Caco-2 (cell line): Measurements from ENCODE around the gene PSD4. TPM values are rescaled to one million over a fixed set of nuclear protein-coding genes. Genes with fewer than 3 reads are reported as not detected.

ENCODE experiments used
- BruUV-seq: library from RNA; stranded (reverse); fragments of 400-500 nt; replicated peaks from 2 replicates; lab custom pipeline; 2021; lab: Mats Ljungman, UMichigan
- CTCF ChIA-PET: fragments of 300-600 bp; sonication (Branson Sonifier 250); formaldehyde crosslinking; loops from one replicate; lab custom pipeline; 2022; ENCODE audit warnings: antibody characterized with exemption; lab: Charles Lee
- POLR2A ChIA-PET: fragments of 300-600 bp; sonication (Branson Sonifier 250); formaldehyde crosslinking; loops from one replicate; lab custom pipeline; 2022; ENCODE audit warnings: antibody characterized with exemption; lab: Charles Lee
- DNase-seq, 2 experiments: peaks; one replicate each; pipeline versions ENCODE4 v3.0.0 to v3.0.0-alpha.2; 2020 to 2022
- H3K27me3 ChIP-seq: replicated peaks from 2 replicates; pipeline ENCODE4 v1.6.0; 2011; ENCODE audit warnings: low read length; ENCODE audit not compliant: control insufficient read depth, insufficient read depth
- H3K36me3 ChIP-seq: 2 replicates; pipeline ENCODE4 v1.5.1; 2011; ENCODE audit warnings: low read length; ENCODE audit not compliant: control insufficient read depth, insufficient read depth
- H3K4me1 ChIP-seq: fragments of 250-450 bp; sonication (Bioruptor Pico); 2 replicates; pipeline ENCODE4 v1.5.1; 2020; ENCODE audit warnings: mild to moderate bottlenecking
- H3K4me3 ChIP-seq: 2 replicates; pipeline ENCODE4 v1.5.1; 2011; ENCODE audit warnings: low read depth, mild to moderate bottlenecking, control low read depth, low read length
- H3K9me3 ChIP-seq: fragments of 250-450 bp; sonication (Bioruptor Pico); 2 replicates; pipeline ENCODE4 v1.5.1; 2020; ENCODE audit warnings: mild to moderate bottlenecking, moderate library complexity
- H3K27ac Mint-ChIP-seq: one replicate; pipeline ENCODE4 v1.8.0; 2022; ENCODE audit warnings: mixed read lengths; ENCODE audit not compliant: unreplicated experiment
- H3K27me3 Mint-ChIP-seq: one replicate; pipeline ENCODE4 v1.8.0; 2022; ENCODE audit warnings: mixed read lengths; ENCODE audit not compliant: insufficient read depth, unreplicated experiment
- H3K36me3 Mint-ChIP-seq: one replicate; pipeline ENCODE4 v1.8.0; 2022; ENCODE audit warnings: mild to moderate bottlenecking, mixed read lengths; ENCODE audit not compliant: insufficient read depth, unreplicated experiment
- H3K4me1 Mint-ChIP-seq: one replicate; pipeline ENCODE4 v1.8.0; 2022; ENCODE audit warnings: low read depth, mixed read lengths; ENCODE audit not compliant: unreplicated experiment
- H3K4me3 Mint-ChIP-seq: one replicate; pipeline ENCODE4 v1.8.0; 2022; ENCODE audit warnings: mild to moderate bottlenecking, moderate library complexity, mixed read lengths; ENCODE audit not compliant: unreplicated experiment
- H3K9me3 Mint-ChIP-seq: one replicate; pipeline ENCODE4 v1.8.0; 2022; ENCODE audit warnings: mixed read lengths; ENCODE audit not compliant: unreplicated experiment
- CTCF ChIP-seq, 2 experiments: fragments of 200-600 bp in 1 of 2; IDR thresholded peaks; 1 replicate in 1 of 2; 2 replicates in 1 of 2; pipeline versions ENCODE4 v1.5.1 to v1.8.0; 2011 to 2022; ENCODE audit warnings: antibody characterized with exemption in 1 of 2, control low read depth in 1 of 2, inconsistent platforms in 1 of 2, low read depth in 1 of 2, low read length in 1 of 2, mild to moderate bottlenecking in 1 of 2, moderate library complexity in 1 of 2; ENCODE audit not compliant: insufficient read depth in 1 of 2, severe bottlenecking in 1 of 2, unreplicated experiment in 1 of 2
- intact Hi-C: fragments of 100-400 bp; cut with micrococcal nuclease; formaldehyde crosslinking; loops from one replicate; pipeline ENCODE4 v1.10.0; 2022; ENCODE audit not compliant: unreplicated experiment
- total RNA-seq: library from RNA; stranded (reverse); gene quantifications from 2 replicates; pipeline ENCODE4 v1.2.3, GENCODE V29; 2022

PSD4 gene
- total RNA-seq, 1 experiment from 2014 or later, result 18.7 TPM

- Mint-ChIP-seq H3K4me3 (no peak overlapping the region), H3K4me1 (peaks cover 5% of the 10 kb centered on the region), H3K27me3 (no peaks in the 10 kb centered on the region), H3K9me3 (no peaks in the 10 kb centered on the region), H3K27ac (no peak overlapping the region), H3K36me3 (no peaks in the 10 kb centered on the region)
- BruUV-seq, result no TSS peak
- Histone ChIP-seq H3K27me3 (no peaks in the 10 kb centered on the region), H3K4me1 (peaks cover 14% of the 10 kb centered on the region), H3K9me3 (no peaks in the 10 kb centered on the region), H3K36me3 (no peaks in the 10 kb centered on the region), H3K4me3 (no peak overlapping the region)
- no peak for DNase-seq
- CTCF ChIA-PET, result interaction anchor here (1.1 to 2.0 kb wide), 4 partner anchors 19 to 39 kb away, joined by 3 to 9 read pairs (median 6); no protein-coding TSS in a partner anchor
- intact Hi-C loops, result no loop called here
- TF ChIP-seq CTCF (IDR thresholded peaks at IDR 0.05; ENCODE audit: insufficient read depth in 1 of 2, low read depth in 1 of 2, low read length in 1 of 2, severe bottlenecking in 1 of 2, unreplicated experiment in 1 of 2), result no peak
- POLR2A ChIA-PET, result no interaction called here
Observed at GRCh38 chr2:113175042-113175628, 1.4 kb downstream of the PSD4 start.

DNA sequence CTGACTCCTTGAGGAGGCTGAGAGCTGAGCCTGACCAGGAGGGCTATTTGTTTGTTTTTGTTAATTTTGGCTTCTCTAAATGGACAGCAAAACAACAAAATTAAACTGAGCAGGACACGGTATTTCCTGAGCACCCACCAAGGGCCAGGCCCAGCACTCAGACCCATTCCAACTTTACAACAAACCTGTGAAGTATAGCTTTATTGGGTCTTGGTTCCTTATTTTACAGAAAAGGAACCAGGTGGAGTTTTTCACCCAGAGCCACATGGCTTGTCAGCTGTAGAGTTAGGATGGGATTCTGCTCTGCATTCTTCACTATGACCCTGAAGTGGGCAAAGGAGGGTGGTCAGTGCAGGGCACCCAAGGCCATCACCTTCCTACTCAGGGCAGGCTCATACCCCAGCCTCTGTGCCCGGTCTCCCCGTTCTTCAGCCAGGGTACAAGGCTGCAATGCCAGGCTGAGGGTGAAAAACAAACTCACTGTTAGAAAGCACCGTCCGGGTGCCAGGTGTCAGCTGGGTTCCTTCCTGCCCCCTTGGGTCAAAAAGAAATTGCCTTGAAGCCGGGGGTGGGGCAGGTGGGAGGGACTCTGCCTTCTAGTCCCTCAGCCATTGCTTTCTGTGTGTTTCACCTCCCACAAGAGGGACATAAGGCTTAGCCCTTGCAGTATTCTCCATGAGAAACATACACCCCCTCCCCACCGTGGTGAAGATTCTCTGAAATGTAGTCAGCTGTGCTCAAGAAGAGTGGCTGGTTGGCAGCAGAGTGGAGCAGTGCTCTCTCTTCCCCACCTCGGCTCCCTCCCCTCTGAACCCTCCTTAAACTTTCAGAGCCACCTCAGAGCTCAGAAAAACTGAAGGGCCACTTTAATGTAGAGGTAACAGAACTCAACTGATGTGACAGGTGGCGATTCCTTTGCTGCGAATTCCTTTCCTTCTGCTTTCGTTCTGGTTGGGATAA is 2.2 kb downstream of the PSD4 start:
- ChIA-PET POLR2A (no interaction called here), CTCF (interaction anchor here (0.9 to 1.9 kb wide), 2 partner anchors 38 kb away, joined by 4 to 5 read pairs; no protein-coding TSS in a partner anchor)
- H3K4me3 ChIP-seq, result no peak overlapping the region
- TF ChIP-seq CTCF (IDR thresholded peaks at IDR 0.05; ENCODE audit: insufficient read depth in 1 of 2, low read depth in 1 of 2, low read length in 1 of 2, severe bottlenecking in 1 of 2, unreplicated experiment in 1 of 2), result no peak
- peaks cover 21% of the 10 kb centered on the region for H3K4me1 ChIP-seq
- H3K27me3 ChIP-seq, result no peaks in the 10 kb centered on the region
- no TSS peak for BruUV-seq
- Mint-ChIP-seq H3K36me3 (no peaks in the 10 kb centered on the region), H3K9me3 (no peaks in the 10 kb centered on the region), H3K27me3 (no peaks in the 10 kb centered on the region), H3K4me3 (no peak overlapping the region), H3K27ac (no peak overlapping the region), H3K4me1 (peaks cover 5% of the 10 kb centered on the region)
- H3K36me3 ChIP-seq, result no peaks in the 10 kb centered on the region
- intact Hi-C loops, result no loop called here
- no peaks in the 10 kb centered on the region for H3K9me3 ChIP-seq
- DNase-seq, result no peak

DNA sequence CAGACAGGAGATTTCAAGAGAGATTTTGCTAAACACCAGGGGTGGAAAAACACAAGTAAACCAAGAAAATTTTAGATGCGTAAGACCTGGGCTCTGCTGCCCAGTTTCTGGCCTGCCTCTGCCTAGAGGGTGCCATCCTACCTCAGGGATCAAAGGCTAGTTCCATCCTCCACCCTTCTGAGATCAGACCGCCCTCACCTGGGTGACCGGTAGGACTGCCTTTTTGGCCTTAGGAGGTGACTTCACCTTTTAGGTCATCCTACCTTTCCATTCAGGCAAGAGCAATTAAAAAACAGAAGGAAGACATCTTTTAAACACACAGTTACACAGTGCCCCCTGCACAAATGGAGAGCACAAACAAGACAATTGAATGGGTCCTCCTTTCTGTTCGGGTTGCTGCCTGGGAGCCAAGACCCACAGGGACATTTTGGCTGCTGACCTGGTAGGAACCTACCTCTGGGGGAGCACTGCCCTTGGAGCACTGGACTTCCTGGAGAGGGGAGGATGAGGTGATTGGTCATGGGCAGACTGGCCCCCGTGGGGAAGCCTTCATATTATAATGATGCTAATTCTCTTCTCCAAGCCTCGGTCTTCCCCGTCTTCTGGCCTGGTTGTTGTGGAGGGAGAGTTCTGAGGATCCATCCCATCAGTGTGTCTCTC is 3.1 kb downstream of the PSD4 start:
- Histone ChIP-seq H3K27me3 (no peaks in the 10 kb centered on the region; the same call in 1 of the 2 replicates), H3K4me1 (peaks cover 21% of the 10 kb centered on the region), H3K36me3 (no peaks in the 10 kb centered on the region), H3K4me3 (no peak overlapping the region), H3K9me3 (no peaks in the 10 kb centered on the region)
- TF ChIP-seq CTCF (IDR thresholded peaks at IDR 0.05; ENCODE audit: insufficient read depth in 1 of 2, low read depth in 1 of 2, low read length in 1 of 2, severe bottlenecking in 1 of 2, unreplicated experiment in 1 of 2), result no peak
- DNase-seq, result no peak
- intact Hi-C loops, result no loop called here
- ChIA-PET POLR2A (no interaction called here), CTCF (interaction anchor here (0.9 kb wide), 1 partner anchor 39 kb away, joined by 4 read pairs; no protein-coding TSS in a partner anchor)
- Mint-ChIP-seq H3K36me3 (no peaks in the 10 kb centered on the region), H3K4me3 (no peak overlapping the region), H3K27ac (no peak overlapping the region), H3K27me3 (no peaks in the 10 kb centered on the region), H3K9me3 (no peaks in the 10 kb centered on the region), H3K4me1 (peaks cover 5% of the 10 kb centered on the region)
- BruUV-seq, result no TSS peak
